ENCODE data around the gene IKZF3.

DNA sequence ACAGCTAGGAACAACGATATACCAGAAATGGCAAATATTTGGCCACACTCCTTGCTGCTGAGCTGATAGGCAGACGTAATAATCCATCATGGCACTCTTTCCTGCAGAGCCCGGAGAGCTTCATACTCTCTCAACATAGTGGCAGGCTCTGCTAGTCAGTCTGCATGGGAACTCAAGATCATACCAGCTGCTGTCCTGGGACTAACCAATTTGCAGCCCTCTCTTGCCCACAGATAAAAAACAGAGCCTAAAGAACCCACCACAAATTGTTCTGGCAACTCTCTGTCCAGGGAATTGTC, 40.8 kb upstream of the IKZF3 start:
- TF ChIP-seq, protein P1, sequence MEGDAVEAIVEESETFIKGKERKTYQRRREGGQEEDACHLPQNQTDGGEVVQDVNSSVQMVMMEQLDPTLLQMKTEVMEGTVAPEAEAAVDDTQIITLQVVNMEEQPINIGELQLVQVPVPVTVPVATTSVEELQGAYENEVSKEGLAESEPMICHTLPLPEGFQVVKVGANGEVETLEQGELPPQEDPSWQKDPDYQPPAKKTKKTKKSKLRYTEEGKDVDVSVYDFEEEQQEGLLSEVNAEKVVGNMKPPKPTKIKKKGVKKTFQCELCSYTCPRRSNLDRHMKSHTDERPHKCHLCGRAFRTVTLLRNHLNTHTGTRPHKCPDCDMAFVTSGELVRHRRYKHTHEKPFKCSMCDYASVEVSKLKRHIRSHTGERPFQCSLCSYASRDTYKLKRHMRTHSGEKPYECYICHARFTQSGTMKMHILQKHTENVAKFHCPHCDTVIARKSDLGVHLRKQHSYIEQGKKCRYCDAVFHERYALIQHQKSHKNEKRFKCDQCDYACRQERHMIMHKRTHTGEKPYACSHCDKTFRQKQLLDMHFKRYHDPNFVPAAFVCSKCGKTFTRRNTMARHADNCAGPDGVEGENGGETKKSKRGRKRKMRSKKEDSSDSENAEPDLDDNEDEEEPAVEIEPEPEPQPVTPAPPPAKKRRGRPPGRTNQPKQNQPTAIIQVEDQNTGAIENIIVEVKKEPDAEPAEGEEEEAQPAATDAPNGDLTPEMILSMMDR (IDR thresholded peaks at IDR 0.05) = no peak
- no peak for TF ChIP-seq POLR2A (IDR thresholded peaks at IDR 0.05)
